Kidney (tissue), 14 donors: Measurements from ENCODE around the gene ZMYND8. TPM values are rescaled to one million over a fixed set of nuclear protein-coding genes. Genes with fewer than 3 reads are reported as not detected.

ENCODE experiments used
- DNase-seq, 5 donors: peaks; one replicate each; pipeline ENCODE4 v3.0.0-alpha.2; 2013 to 2020
- FAIRE-seq: peaks from 2 replicates; lab custom pipeline; 2012; peaks lifted over from hg19 to GRCh38; lab: Jason Lieb, UNC
- H3K27ac ChIP-seq, 2 donors: one replicate each; pipeline ENCODE4 v1.7.0; 2013; ENCODE audit warnings: low read depth in 2 of 2, low read length in 2 of 2, inconsistent platforms in 1 of 2
- H3K27me3 ChIP-seq: one replicate; pipeline ENCODE4 v1.7.1; 2013; ENCODE audit warnings: low read length, inconsistent platforms; ENCODE audit not compliant: control insufficient read depth, insufficient read depth
- H3K36me3 ChIP-seq, 3 donors: one replicate each; pipeline versions ENCODE4 v1.7.0 to v1.7.1; 2013; ENCODE audit warnings: low read length in 3 of 3, control low read depth in 1 of 3, inconsistent platforms in 1 of 3; ENCODE audit not compliant: insufficient read depth in 3 of 3, control insufficient read depth in 2 of 3
- H3K4me1 ChIP-seq, 3 donors: one replicate each; pipeline versions ENCODE4 v1.7.0 to v1.7.1; 2013; ENCODE audit warnings: low read length in 3 of 3, inconsistent platforms in 1 of 3, low read depth in 1 of 3; ENCODE audit not compliant: control insufficient read depth in 2 of 3, insufficient read depth in 2 of 3
- H3K4me3 ChIP-seq, 3 donors: one replicate each; pipeline versions ENCODE4 v1.7.0 to v1.8.1; 2013; ENCODE audit warnings: low read length in 3 of 3, control low read depth in 1 of 3, inconsistent platforms in 1 of 3
- H3K9ac ChIP-seq, 3 donors: one replicate each; pipeline versions ENCODE4 v1.7.0 to v1.7.1; 2013; ENCODE audit warnings: low read length in 3 of 3, control low read depth in 1 of 3, inconsistent platforms in 1 of 3
- H3K9me3 ChIP-seq, 3 donors: one replicate each; pipeline versions ENCODE4 v1.7.0 to v1.7.1; 2013; ENCODE audit warnings: low read length in 3 of 3, control low read depth in 1 of 3, inconsistent platforms in 1 of 3; ENCODE audit not compliant: control insufficient read depth in 2 of 3, insufficient read depth in 1 of 3
- intact Hi-C: fragments of 100-400 bp; cut with DNase I; formaldehyde crosslinking; loops from one replicate; pipeline ENCODE4 v1.11.1; 2022
- polyA plus RNA-seq: library from polyadenylated mRNA; stranded (reverse); fragments of 350-450 nt; fragmentation: Illumina TruSeq; extraction: RNeasy Lipid Tissue Mini Kit (QIAGEN cat#74804); gene quantifications from one replicate; pipeline ENCODE4 v1.2.3, GENCODE V29; 2014; ENCODE audit warnings: low read depth, low replicate concordance; ENCODE audit not compliant: insufficient read depth
- total RNA-seq: library from RNA; stranded (reverse); fragmentation: NEBNext Ultra II Directional; extraction: Animal tissue kit (Norgen Biotek cat#: 25700); gene quantifications from one replicate; pipeline ENCODE4 v1.2.1, GENCODE V29; 2021
- TF ChIP-seq, protein P1 (sequence below): IDR thresholded peaks from 3 replicates; pipeline ENCODE4 v1.5.1; 2012; ENCODE audit warnings: mild to moderate bottlenecking, moderate library complexity, borderline replicate concordance; ENCODE audit not compliant: insufficient read depth; ENCODE audit errors: extremely low read depth
- donor health status: control.
- donor health status: control.
- donor health status: control.
- donor health status: control.
- donor health status: control.
- donor health status: DM: yes; HTN: yes; CAD: no.
- donor health status: Normal renal cell carcinoma (clear cell type).

The ZMYND8 gene
- total and polyA plus RNA-seq, 2 donors from 2014 or later, result 10.5 to 37.5 TPM

DNA sequence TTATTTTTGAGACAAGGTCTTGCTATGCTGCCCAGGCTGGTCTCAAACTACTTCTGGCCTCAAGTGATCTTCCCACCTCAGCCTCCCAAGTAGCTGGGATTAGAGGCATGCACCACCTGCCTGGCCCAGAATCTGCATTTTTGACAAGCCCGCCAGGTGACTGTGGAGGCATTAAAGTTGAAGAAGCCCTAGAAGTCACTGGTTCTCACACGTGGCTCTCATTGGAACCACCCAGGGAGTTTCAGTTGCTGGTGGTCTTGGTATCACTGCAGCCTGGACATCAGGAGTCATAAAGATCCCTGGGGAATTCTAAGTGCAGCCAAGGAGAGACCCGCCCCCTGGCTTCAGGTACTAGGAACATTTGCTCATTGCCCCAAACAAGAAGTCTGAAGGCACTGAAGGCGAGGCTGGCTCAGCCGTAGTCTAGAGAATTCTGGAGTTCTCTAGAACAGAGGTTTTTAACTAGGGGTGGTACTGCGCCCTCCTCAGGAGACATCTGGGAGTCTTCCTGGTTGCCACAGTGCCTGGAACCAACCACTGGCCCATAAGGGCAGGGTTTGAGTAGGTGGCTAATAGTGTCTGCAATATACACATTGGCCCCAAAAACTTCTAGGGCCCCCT, 182.8 kb downstream of the ZMYND8 start:
- H3K4me3 ChIP-seq, result no peak overlapping the region
- TF ChIP-seq, protein P1, sequence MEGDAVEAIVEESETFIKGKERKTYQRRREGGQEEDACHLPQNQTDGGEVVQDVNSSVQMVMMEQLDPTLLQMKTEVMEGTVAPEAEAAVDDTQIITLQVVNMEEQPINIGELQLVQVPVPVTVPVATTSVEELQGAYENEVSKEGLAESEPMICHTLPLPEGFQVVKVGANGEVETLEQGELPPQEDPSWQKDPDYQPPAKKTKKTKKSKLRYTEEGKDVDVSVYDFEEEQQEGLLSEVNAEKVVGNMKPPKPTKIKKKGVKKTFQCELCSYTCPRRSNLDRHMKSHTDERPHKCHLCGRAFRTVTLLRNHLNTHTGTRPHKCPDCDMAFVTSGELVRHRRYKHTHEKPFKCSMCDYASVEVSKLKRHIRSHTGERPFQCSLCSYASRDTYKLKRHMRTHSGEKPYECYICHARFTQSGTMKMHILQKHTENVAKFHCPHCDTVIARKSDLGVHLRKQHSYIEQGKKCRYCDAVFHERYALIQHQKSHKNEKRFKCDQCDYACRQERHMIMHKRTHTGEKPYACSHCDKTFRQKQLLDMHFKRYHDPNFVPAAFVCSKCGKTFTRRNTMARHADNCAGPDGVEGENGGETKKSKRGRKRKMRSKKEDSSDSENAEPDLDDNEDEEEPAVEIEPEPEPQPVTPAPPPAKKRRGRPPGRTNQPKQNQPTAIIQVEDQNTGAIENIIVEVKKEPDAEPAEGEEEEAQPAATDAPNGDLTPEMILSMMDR, result no peak
- no peaks in the 10 kb centered on the region for H3K9me3 ChIP-seq
- H3K27ac ChIP-seq, result no peak overlapping the region
- H3K9ac ChIP-seq, result no peak overlapping the region
- H3K27me3 ChIP-seq, result no peaks in the 10 kb centered on the region
- FAIRE-seq, result no peak
- no peak for DNase-seq
- no peaks in the 10 kb centered on the region for H3K4me1 ChIP-seq
- intact Hi-C loops, result no loop called here
- H3K36me3 ChIP-seq, result peaks cover 0 to 6% (median 4%) of the 10 kb centered on the region in 3 donors

DNA sequence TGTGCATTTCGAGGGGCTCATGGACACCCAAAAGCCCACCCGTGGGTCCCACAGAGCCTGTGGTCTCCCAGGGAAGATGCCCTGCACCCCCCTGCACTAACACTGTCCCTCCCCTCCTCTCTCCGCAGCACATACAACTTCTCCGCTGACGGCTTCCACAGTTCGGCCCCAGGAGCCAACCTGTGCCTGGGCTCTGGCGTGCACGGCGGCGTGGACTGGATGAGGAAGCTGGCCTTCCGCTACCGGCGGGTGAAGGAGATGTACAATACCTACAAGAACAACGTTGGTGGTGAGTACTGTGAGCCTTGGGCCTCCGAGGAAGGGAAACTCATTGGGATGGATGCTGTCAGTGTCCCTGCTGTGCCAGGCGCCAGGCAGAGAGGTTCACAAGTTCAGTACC, 183.9 kb downstream of the ZMYND8 start:
- no peak for FAIRE-seq
- Histone ChIP-seq H3K27ac (no peak overlapping the region), H3K9me3 (no peaks in the 10 kb centered on the region), H3K4me3 (no peak overlapping the region), H3K9ac (no peak overlapping the region), H3K4me1 (no peaks in the 10 kb centered on the region), H3K27me3 (no peaks in the 10 kb centered on the region), H3K36me3 (peaks cover 0 to 6% (median 4%) of the 10 kb centered on the region in 3 donors)
- intact Hi-C loops, result no loop called here
- DNase-seq, result no peak
- TF ChIP-seq, protein P1, result no peak

DNA sequence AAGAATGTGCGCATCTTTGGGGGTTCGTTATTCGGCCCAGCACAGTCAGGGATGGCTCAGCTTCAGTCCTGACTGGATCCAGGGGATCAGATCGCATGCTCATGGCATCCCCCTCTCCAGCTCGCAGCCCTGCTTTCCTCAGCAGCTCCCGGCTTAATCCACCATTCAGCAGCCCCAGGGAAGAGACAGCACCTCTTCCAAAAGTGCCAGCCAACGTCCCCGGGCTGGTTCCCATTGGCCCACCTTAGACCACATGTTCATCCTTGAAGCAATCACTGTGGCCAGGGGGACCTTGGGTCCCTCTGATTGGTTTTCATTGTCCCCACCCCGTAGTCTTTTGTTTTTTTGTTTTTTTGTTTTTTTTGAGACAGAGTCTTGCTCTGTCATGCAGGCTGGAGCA, 188.7 kb downstream of the ZMYND8 start:
- FAIRE-seq (no peak), DNase-seq (no peak)
- intact Hi-C loops, result no loop called here
- Histone ChIP-seq H3K4me1 (no peaks in the 10 kb centered on the region), H3K9ac (no peak overlapping the region), H3K36me3 (peaks cover 0 to 3% (median 0%) of the 10 kb centered on the region in 3 donors), H3K27ac (no peak overlapping the region), H3K4me3 (no peak overlapping the region), H3K27me3 (no peaks in the 10 kb centered on the region), H3K9me3 (no peaks in the 10 kb centered on the region)
- TF ChIP-seq, protein P1, result no peak
